Subcutaneous abdominal adipose tissue (tissue), 5 donors: ENCODE results near the gene IER5L.
"Not testable (repeated sequence)": the region's sequence is repeated elsewhere in the genome, so short reads cannot be mapped to it uniquely, and the experiment has no call there.

ENCODE experiments used
- H3K27ac ChIP-seq: one replicate; pipeline ENCODE4 v1.7.0; 2013; ENCODE audit warnings: low read depth, mild to moderate bottlenecking, inconsistent platforms, low read length, moderate library complexity
- H3K27me3 ChIP-seq, 5 donors: one replicate each; pipeline ENCODE4 v1.7.0; 2013; ENCODE audit warnings: low read length in 5 of 5, inconsistent platforms in 1 of 5; ENCODE audit not compliant: control insufficient read depth in 5 of 5, insufficient read depth in 4 of 5
- H3K36me3 ChIP-seq, 5 donors: one replicate each; pipeline ENCODE4 v1.7.0; 2013; ENCODE audit warnings: low read length in 5 of 5; ENCODE audit not compliant: control insufficient read depth in 5 of 5, insufficient read depth in 5 of 5
- H3K4me1 ChIP-seq, 5 donors: one replicate each; pipeline ENCODE4 v1.7.0; 2013; ENCODE audit warnings: low read length in 5 of 5, mild to moderate bottlenecking in 3 of 5, moderate library complexity in 1 of 5; ENCODE audit not compliant: control insufficient read depth in 5 of 5, insufficient read depth in 5 of 5
- H3K4me3 ChIP-seq, 5 donors: one replicate each; pipeline ENCODE4 v1.7.0; 2013; ENCODE audit warnings: low read length in 5 of 5, low read depth in 1 of 5
- H3K9ac ChIP-seq, 5 donors: one replicate each; pipeline ENCODE4 v1.7.0; 2013; ENCODE audit warnings: low read length in 5 of 5, mild to moderate bottlenecking in 4 of 5, moderate library complexity in 3 of 5
- H3K9me3 ChIP-seq, 5 donors: one replicate each; pipeline ENCODE4 v1.7.0; 2013; ENCODE audit warnings: low read length in 5 of 5; ENCODE audit not compliant: control insufficient read depth in 5 of 5
- donor health status: healthy.
- donor health status: healthy.
- donor health status: healthy.
- donor health status: healthy.
- donor health status: healthy.

Gene IER5L

DNA sequence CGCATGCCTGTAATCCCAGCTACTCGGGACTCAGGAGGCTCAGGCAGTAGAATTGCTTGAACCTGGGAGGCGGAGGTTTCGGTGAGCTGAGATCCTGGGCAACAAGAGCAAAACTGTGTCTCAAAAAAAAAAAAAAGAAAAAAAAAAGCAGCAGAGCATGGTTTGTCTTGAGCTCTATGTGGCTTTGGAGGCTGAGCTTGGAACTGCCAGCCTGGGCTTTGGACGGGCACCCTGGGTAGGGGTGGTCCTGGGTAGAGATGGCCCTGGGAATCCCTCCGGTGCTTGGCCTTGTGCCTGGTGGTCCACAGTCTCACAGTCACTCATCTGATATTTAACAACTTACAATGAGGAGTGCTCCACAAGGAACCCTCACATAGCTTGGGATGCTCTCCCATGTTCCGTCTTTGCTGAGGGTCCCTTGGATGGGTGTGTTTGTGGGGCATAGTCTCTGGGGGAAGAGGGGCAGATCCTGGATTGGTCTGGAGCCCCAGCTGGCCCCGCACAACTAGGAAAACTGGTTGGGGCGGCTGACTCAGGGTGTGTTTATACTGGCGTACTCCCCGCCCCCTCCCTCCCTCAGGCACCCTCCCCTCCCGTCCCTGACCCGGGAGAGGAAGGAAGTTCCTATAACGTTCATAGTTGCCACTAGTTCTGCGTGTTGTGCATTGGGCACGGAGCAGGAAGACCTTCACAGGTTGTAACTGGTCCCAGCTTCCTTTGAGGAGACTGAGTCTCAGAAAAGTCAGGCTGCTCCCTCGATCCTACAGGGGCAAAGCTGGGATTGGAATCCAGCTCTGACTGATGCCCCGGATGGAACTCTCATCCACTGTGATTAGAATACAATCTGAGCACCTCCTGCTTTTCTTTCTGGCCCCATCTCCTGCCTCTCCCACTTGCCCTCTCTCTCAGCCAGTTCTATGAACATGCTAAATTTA lies 11.2 kb downstream of the IER5L start:
- H3K9me3 ChIP-seq: no peaks in the 10 kb centered on the region
- peak overlapping the region in 3 of 5 donors; percentile 5 to 38 (median 35) for H3K9ac ChIP-seq
- no peaks in the 10 kb centered on the region for H3K27me3 ChIP-seq
- H3K27ac ChIP-seq: peak overlapping the region; percentile 37
- no peaks in the 10 kb centered on the region for H3K36me3 ChIP-seq
- H3K4me1 ChIP-seq: peaks cover 9 to 48% (median 31%) of the 10 kb centered on the region in 5 donors
- H3K4me3 ChIP-seq: peak overlapping the region; percentile 32 to 62 (median 58)

DNA sequence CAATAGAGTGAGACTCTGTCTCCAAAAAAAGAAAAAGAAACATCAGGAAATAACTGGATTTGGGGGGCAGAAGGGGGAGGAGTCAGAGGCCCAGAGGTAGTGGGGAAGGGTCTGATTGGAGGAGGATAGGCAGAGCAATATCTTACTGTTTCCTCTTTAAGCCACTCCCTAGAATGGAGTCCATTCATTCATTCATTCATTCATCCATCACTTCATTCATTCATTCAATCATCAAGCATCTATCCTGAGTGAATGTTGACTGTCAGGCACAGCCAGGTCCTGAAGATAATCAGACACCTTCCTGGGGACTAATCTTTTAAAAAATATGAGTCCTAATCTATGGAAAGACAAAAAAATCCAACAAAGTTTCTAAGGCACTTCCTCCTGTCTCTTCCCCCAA lies 12.9 kb downstream of the IER5L start:
- Histone ChIP-seq H3K36me3 (no peaks in the 10 kb centered on the region), H3K9ac (no peak overlapping the region), H3K4me1 (peaks cover 9 to 53% (median 35%) of the 10 kb centered on the region in 5 donors), H3K9me3 (peaks cover 0 to 4% (median 0%) of the 10 kb centered on the region in 5 donors), H3K27ac (no peak overlapping the region), H3K27me3 (no peaks in the 10 kb centered on the region), H3K4me3 (no peak overlapping the region)

DNA sequence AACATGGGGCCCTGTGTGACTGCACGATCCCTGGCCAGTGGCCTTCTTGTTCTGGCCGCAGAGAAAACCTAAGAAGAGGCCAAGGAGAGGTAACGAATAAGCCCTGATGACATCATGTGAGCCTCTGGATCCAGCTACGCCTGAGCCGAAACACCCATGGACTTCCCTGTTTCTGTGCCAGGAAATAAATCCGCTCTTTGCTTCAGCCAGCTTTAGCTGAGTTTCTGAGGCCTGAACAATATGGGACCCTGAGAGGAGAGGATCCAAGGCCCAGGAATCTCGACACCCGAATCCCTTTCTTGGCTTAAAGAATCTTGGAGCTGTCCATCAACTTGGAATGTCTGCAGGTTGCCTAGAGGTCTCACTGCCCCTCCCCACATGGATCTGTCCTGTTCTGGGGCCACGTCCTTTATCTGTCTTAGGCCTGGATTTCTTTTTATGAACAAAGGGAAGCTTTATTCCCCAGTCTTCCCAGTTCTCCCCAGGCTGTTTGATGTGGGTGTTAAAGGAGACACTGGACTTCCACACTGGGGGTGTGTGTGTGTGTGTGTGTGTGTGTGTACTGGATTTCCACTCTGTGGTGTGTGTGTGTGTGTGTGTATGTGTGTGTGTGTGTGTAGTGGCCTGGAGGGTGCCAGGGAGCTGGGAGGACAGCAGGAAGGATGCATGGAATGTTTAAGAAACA lies 13.7 kb downstream of the IER5L start:
- peaks cover 9 to 53% (median 35%) of the 10 kb centered on the region in 5 donors for H3K4me1 ChIP-seq
- H3K36me3 ChIP-seq: no peaks in the 10 kb centered on the region
- peak overlapping the region in 2 of 5 donors; percentile 37 to 52 for H3K9ac ChIP-seq
- peaks cover 0 to 4% (median 0%) of the 10 kb centered on the region in 5 donors for H3K9me3 ChIP-seq
- no peak overlapping the region for H3K4me3 ChIP-seq
- H3K27ac ChIP-seq: peak overlapping the region; percentile 62
- H3K27me3 ChIP-seq: no peaks in the 10 kb centered on the region

DNA sequence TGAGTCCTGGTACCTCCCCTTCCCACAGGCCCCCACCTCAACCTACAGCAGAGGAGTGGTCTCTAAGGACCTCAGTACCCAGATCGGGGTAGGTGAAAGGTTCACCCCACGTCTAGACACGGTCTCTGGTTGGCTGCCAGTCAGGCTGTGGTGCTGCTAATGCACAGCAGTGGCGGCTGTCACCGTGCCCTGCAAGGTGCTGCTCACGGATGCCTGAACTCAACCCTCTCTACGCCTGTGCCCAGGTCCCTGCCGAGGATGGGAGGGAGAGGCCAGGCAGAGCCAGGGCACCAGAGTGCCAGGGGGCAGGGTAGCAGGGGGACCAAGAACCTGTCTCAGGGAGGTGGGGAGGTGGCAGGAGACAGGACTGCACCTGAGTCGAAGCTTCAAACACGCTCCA lies 14.3 kb downstream of the IER5L start:
- H3K27ac ChIP-seq: no peak overlapping the region
- H3K4me3 ChIP-seq: no peak overlapping the region
- H3K9ac ChIP-seq: no peak overlapping the region
- peaks cover 9 to 53% (median 35%) of the 10 kb centered on the region in 5 donors for H3K4me1 ChIP-seq
- H3K27me3 ChIP-seq: no peaks in the 10 kb centered on the region
- peaks cover 0 to 4% (median 0%) of the 10 kb centered on the region in 5 donors for H3K9me3 ChIP-seq
- no peaks in the 10 kb centered on the region for H3K36me3 ChIP-seq

DNA sequence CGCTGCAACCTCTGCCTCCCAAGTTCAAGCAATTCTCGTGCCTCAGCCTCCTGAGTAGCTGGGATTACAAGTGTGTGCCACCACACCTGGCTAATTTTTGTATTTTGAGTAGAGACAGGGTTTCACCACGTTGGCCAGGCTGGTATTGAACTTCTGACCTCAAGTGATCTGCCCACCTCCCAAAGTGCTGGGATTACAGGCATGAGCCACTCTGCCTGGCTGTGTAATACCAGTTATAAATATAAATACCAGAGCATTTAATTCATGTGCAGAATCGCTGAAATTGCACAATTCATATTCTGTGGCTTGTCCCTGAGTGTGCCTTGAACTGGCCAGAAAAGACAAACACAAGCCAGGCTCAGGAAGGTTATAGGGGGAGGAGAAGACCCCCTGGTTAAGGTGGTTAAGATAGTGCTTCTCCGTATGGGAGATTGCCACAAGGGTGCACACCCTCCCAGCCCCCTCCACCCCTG lies 14.8 kb downstream of the IER5L start:
- H3K4me3 ChIP-seq, H3K9me3 ChIP-seq, H3K27me3 ChIP-seq, H3K9ac ChIP-seq, H3K36me3 ChIP-seq, H3K27ac ChIP-seq: not testable (repeated sequence)
- H3K4me1 ChIP-seq: peaks cover 9 to 53% (median 35%) of the 10 kb centered on the region in 5 donors

DNA sequence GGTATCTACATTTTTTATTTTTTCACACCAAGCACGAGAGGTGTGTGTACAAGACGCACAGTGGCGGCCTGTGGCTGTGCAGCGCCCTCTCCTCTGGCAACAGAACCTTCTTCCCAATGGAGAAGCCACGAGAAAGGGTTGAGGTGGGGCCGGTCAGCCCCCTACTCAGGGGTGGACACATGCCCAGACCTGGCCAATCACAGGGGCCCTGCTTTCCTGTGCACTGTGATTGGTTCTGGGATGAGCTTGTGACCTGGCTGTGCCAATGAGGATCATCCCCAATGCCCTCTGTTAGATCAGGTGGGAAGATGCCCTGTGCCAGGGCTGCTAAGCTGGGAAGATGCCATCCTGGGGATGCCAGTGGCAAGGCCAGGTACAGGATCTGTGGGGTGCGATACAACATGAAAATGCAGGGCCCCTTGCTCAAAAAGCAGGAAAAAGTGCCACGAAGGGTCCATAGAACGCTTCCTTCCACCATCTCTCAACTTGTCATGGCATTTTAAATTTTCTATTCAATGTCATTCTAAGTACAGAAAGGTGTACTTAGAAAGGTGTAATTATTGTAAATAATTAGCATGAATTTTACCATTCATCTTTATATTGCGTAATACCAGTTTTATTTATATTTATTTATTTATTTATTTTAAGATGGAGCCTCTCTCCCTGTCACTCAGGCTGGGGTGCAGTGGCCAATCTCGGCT lies 15.4 kb downstream of the IER5L start:
- Histone ChIP-seq H3K27ac (no peak overlapping the region), H3K4me1 (peaks cover 8 to 47% (median 30%) of the 10 kb centered on the region in 5 donors), H3K9ac (no peak overlapping the region), H3K4me3 (peak overlapping the region in 2 of 5 donors; percentile 1 to 37), H3K36me3 (no peaks in the 10 kb centered on the region), H3K27me3 (no peaks in the 10 kb centered on the region), H3K9me3 (peaks cover 0 to 4% (median 0%) of the 10 kb centered on the region in 5 donors)

DNA sequence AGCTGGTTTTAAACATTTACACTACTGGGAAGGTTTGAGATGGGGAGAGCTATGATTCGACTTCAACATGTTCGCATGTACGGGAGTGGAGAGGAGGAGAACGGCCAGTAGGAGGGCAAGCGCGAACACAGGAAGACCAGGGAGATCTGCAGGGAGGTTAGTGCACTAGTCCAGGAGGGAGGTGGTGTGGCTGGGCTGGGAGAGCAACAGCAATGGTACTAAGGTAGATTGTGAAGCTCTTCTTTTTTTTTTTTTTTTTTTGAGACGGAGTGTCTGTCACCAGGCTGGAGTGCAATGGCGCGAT lies 16.6 kb downstream of the IER5L start:
- Histone ChIP-seq H3K9ac (no peak overlapping the region), H3K36me3 (no peaks in the 10 kb centered on the region), H3K27me3 (no peaks in the 10 kb centered on the region), H3K27ac (no peak overlapping the region), H3K4me1 (peaks cover 4 to 36% (median 20%) of the 10 kb centered on the region in 5 donors), H3K4me3 (no peak overlapping the region), H3K9me3 (peaks cover 0 to 4% (median 0%) of the 10 kb centered on the region in 5 donors)

DNA sequence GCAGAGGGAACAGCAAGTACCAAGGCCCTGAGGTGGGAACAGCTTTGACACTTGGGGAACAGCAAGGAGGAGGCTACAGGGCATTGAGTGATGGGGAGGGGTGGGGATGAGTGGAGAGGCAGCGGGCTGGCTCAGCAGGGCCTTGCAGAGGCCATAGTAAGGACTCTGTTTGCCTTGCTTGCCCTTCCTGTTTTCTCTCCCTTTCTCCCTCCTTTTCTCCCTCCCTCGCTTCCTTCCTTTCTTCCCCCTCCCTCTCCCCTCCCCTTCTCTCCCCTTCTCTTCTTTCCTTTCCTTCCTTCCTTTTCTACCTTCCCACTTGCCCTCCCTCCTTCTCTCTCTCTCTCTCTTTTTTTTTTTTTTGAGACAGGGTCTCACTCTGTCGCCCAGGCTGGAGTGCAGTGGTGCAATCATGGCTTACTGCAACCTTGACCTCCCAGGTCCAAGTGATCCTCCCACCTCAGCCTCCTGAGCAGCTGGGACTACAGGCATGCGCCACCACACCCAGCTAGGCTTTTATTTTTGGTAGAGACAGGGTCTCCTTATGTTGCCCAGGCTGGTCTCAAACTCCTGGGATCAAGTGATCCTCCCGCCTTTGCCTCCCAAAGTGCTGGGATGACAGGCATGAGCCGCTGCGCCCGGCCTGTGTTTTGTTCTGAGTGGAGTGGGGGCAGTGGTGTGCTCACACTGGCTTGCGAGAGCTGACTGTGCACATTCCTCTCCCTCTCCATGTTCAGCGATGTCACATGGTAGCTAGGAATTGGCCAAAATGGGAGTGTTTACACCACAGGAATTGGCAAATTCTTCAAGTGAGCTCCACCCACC lies 17.1 kb downstream of the IER5L start:
- Histone ChIP-seq H3K27me3 (no peaks in the 10 kb centered on the region), H3K9ac (peak overlapping the region in 1 of 5 donors; percentile 46), H3K4me1 (peaks cover 4 to 33% (median 19%) of the 10 kb centered on the region in 5 donors), H3K36me3 (peaks cover 0 to 5% (median 0%) of the 10 kb centered on the region in 5 donors), H3K27ac (no peak overlapping the region), H3K4me3 (no peak overlapping the region), H3K9me3 (peaks cover 0 to 4% (median 0%) of the 10 kb centered on the region in 5 donors)

DNA sequence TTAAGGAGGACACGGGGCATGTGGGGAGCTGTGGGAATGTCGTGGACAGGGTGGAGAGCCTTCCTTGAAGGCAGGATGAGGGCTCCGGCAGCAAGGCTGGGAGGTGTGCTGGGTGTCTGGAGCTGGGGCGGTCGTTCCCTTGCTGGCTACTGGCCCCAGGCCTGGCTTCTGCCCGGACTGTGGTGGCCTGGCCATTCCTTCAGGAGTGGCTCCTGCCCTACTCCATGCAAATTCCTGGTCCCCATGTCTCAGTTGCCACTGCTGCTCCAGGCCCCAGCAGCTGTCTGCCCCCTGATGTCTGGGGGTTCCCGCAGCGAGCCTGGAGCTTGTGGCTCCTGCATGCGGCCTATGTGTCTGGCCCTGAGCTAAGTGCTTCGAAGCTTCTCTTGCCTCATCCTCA lies 21.9 kb downstream of the IER5L start:
- Histone ChIP-seq H3K4me3 (no peak overlapping the region), H3K36me3 (peaks cover 0 to 29% (median 7%) of the 10 kb centered on the region in 5 donors), H3K27me3 (no peaks in the 10 kb centered on the region), H3K9ac (no peak overlapping the region), H3K9me3 (peaks cover 0 to under 1% (median 0%) of the 10 kb centered on the region in 5 donors), H3K27ac (no peak overlapping the region), H3K4me1 (peaks cover 0 to 11% (median 5%) of the 10 kb centered on the region in 5 donors)
